SK-N-MC (cell line): Measurements from ENCODE around the gene ATXN1.

Experiments used
- DNase-seq: peaks from one replicate; pipeline ENCODE4 v3.0.0-alpha.2; 2011; ENCODE audit warnings: low read depth, low spot score
- H3K27ac ChIP-seq: fragments of 200-600 bp; sonication (generic); 2 replicates; pipeline ENCODE4 v1.5.1; 2016; ENCODE audit warnings: mixed run types
- H3K36me3 ChIP-seq: fragments of 200-600 bp; sonication (generic); 2 replicates; pipeline ENCODE4 v1.6.1; 2017; ENCODE audit warnings: antibody characterized with exemption, low read length, mixed read lengths; ENCODE audit not compliant: insufficient read depth
- H3K4me3 ChIP-seq: fragments of 200-600 bp; sonication (generic); 2 replicates; pipeline ENCODE4 v1.5.1; 2016
- H3K9ac ChIP-seq: fragments of 200-600 bp; sonication (generic); 2 replicates; pipeline ENCODE4 v1.8.0; 2017; ENCODE audit warnings: mixed run types, mixed read lengths; ENCODE audit not compliant: insufficient read length
- H3K9me3 ChIP-seq: fragments of 200-600 bp; sonication (generic); 2 replicates; pipeline ENCODE4 v1.6.1; 2017; ENCODE audit warnings: low read depth, mild to moderate bottlenecking, antibody characterized with exemption, low read length, moderate library complexity, mixed read lengths
- EZH2 ChIP-seq: fragments of 200-600 bp; sonication (generic); IDR thresholded peaks from one replicate; pipeline ENCODE4 v1.6.1; 2017; ENCODE audit warnings: antibody characterized with exemption
- FOXP2 ChIP-seq: optimal IDR thresholded peaks from 2 replicates; pipeline ENCODE3; 2011; ENCODE audit warnings: mild to moderate bottlenecking, moderate library complexity; ENCODE audit not compliant: insufficient read depth; ENCODE audit errors: extremely low read length, control extremely low read depth
- POLR2AphosphoS5 ChIP-seq: IDR thresholded peaks from 2 replicates; pipeline ENCODE4 v1.6.1; 2012; ENCODE audit warnings: mild to moderate bottlenecking, low read depth, low read length, borderline replicate concordance

Gene ATXN1

GRCh38 chr6:16508959-16509358 is 252.3 kb downstream of the ATXN1 start:
- DNase-seq, result no peak

DNA sequence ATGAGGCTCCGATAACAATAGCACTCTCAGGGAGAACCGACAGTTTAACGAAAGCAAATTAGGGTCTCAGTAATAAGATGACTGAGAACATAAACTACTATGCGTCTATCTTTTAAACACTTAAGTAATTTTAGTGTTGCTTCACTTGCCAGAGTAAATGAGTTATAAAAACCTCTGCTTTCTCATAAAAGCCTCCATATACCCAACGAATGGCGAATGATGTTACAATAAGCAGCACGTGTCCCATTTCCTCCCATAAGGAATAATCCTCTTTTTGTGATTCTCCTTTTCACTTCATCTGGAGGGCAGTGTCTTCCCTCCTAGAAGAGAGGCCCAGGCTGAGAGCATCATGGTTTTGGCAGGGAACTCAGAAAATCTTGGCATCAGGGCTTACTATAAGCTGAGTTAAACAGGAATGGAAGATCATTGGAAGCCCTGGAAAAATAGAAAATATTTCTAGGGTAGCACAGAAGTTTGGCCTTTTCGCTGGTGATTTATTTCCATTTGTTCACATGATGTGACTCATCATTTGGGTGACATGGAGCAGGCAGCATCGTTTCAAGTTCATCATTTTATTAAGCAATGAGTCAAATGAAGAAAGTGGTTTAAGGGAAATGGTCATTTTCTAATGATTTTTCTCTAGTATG is 255.4 kb downstream of the ATXN1 start:
- no peak overlapping the region for H3K4me3 ChIP-seq
- H3K9me3 ChIP-seq, result no peaks in the 10 kb centered on the region
- no peak for TF ChIP-seq POLR2AphosphoS5
- TF ChIP-seq EZH2, result no peak
- no peak for TF ChIP-seq FOXP2
- no peaks in the 10 kb centered on the region for H3K36me3 ChIP-seq
- H3K27ac ChIP-seq, result no peak overlapping the region
- H3K9ac ChIP-seq, result no peak overlapping the region
- DNase-seq, result no peak

More at GRCh38 chr6:16508959-16509358, 252.3 kb downstream of the ATXN1 start:
- H3K36me3 ChIP-seq, result no peaks in the 10 kb centered on the region
- no peak overlapping the region for H3K9ac ChIP-seq
- H3K4me3 ChIP-seq, result no peak overlapping the region
- H3K9me3 ChIP-seq, result no peaks in the 10 kb centered on the region
- TF ChIP-seq FOXP2, result no peak
- no peak for TF ChIP-seq EZH2
- no peak for TF ChIP-seq POLR2AphosphoS5
- H3K27ac ChIP-seq, result no peak overlapping the region

DNA sequence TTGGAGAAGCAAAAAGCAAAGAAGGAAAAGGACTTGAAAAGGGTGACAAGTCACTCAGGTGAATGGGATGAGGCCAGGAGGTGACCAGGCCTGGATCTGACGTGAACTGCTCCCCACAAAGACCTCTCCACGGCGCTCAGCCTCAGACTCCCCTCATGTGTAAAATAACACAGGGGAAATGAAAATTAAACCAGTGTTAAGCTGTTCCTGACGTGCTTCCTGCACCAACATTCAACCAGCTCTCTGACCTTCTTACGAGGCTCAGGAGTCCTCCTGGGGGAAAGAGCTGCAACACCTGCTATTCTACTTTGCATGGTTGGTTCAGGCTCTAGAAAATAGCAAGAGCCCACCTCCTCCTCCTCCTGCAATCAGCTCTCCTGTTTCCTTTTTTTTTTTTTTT is 256.7 kb downstream of the ATXN1 start:
- Histone ChIP-seq H3K27ac (no peak overlapping the region), H3K36me3 (no peaks in the 10 kb centered on the region), H3K9ac (no peak overlapping the region), H3K9me3 (no peaks in the 10 kb centered on the region), H3K4me3 (no peak overlapping the region)
- no peak for TF ChIP-seq EZH2
- no peak for TF ChIP-seq FOXP2
- no peak for TF ChIP-seq POLR2AphosphoS5
- DNase-seq, result no peak

- TF ChIP-seq POLR2AphosphoS5, result no peak
- no peak for TF ChIP-seq FOXP2
- TF ChIP-seq EZH2, result no peak
- DNase-seq, result no peak
- Histone ChIP-seq H3K4me3 (no peak overlapping the region), H3K27ac (no peak overlapping the region), H3K9me3 (no peaks in the 10 kb centered on the region), H3K36me3 (no peaks in the 10 kb centered on the region), H3K9ac (no peak overlapping the region)
These were observed 257.3 kb downstream of the ATXN1 start for GRCh38 chr6:16503970-16504415.

DNA sequence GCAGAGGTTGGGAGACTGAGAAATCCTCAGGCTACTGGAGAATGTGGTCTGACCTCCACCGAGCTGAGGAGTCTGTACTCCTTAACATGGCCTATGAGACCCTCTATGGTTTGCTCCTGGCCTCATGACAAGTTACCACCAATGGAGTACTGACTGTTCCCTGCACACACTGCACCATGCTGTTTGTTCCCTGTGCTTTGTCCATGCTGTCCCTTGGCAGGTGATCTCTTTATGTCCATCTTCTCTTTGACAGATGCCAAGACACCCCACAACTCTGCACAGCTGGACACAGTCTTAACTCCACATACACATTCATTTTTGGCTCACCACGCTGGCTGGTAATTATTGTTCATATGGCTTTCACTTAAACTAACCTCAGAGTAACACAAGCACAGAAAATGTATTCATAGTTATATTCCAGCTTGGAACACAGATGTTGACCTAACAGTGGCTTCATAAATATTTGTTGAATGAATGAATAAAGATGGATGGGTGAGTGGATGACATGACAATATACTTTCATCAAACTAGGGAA is 258.0 kb downstream of the ATXN1 start:
- no peak for DNase-seq
- TF ChIP-seq EZH2 (no peak), FOXP2 (no peak), POLR2AphosphoS5 (no peak)
- H3K36me3 ChIP-seq, result no peaks in the 10 kb centered on the region
- no peaks in the 10 kb centered on the region for H3K9me3 ChIP-seq
- H3K27ac ChIP-seq, result no peak overlapping the region
- no peak overlapping the region for H3K9ac ChIP-seq
- no peak overlapping the region for H3K4me3 ChIP-seq

DNA sequence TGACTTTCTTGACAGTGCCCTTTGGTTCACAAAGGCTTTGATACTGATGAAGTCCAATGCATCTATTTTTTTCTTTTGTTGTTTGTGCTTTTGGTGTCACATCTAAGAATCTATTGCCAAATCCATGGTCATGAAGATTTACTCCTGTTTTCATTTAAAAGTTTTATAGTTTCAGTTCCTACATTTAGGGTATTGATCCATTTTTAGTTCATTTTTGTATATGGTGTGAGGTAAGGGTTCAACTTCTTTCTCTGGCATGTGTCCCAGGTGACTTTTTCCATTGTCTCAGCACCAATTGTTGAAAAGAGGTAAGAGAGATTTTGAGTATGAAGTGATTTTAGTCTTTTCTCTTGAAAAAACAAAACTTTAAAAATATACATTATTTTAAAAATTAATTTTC is 262.3 kb downstream of the ATXN1 start:
- no peak for TF ChIP-seq POLR2AphosphoS5
- TF ChIP-seq FOXP2, result no peak
- no peak for TF ChIP-seq EZH2
- Histone ChIP-seq H3K36me3 (no peaks in the 10 kb centered on the region), H3K27ac (no peak overlapping the region), H3K4me3 (no peak overlapping the region), H3K9me3 (no peaks in the 10 kb centered on the region), H3K9ac (no peak overlapping the region)
- no peak for DNase-seq

DNA sequence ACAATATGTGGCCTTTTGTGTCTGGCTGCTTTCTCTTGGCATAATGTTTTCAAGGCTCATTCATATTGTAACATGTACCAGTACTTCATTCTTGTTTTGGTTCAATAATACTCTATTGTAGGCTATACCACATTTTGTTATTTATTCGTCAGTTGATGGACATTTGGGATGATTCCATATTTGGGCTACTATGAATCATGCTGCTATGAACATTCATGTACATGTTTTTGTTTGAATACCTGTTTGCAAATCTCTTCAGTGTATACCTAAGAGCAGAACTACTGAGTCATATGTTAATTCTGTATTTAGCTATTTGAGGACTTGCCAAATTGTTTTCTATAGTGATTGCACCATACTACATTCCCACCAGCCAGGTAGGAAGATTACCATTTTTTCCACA is 263.0 kb downstream of the ATXN1 start:
- Histone ChIP-seq H3K36me3 (no peaks in the 10 kb centered on the region), H3K9ac (no peak overlapping the region), H3K4me3 (no peak overlapping the region), H3K9me3 (no peaks in the 10 kb centered on the region), H3K27ac (no peak overlapping the region)
- DNase-seq, result no peak
- TF ChIP-seq POLR2AphosphoS5, result no peak
- no peak for TF ChIP-seq EZH2

DNA sequence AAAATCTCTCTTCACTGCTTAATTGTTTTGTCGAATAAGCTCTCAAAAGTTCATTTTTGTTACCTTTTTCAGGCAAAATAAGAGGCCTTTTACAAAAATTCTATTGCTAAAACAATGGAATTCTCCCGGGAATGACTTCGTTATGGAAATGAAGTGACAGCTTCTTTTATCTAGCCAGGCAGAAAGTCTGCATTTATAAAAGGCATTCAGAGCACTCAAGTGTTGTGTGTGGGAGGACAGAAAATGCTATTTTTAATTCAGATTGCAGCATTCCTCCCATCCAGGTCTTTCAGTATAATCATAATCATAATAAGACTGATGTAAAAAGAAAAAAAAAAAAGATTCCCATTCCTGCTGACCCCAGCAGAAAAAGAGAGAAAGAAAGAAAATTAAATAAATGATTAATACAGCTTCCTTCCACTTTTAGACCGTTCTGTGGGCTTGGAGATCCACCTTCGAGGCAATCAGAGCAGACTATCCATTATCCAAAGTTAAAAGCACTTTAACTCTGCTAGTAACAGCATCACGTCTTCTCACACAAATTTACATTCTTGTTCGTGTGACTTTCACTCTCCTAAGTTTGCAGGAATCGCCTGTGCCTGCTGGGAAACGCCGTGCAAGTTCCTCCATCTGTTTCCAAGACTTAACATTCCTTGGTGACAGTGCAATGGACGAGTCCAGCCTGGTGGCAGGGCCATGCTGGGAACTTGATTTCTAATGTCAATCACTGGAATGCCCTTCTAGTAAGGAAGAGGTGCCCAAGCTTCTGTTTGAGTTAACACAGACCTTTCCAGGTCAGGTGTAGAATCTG is 264.1 kb downstream of the ATXN1 start:
- Histone ChIP-seq H3K36me3 (no peaks in the 10 kb centered on the region), H3K27ac (no peak overlapping the region), H3K9ac (no peak overlapping the region), H3K9me3 (no peaks in the 10 kb centered on the region), H3K4me3 (no peak overlapping the region)
- no peak for DNase-seq
- TF ChIP-seq POLR2AphosphoS5, result no peak
- TF ChIP-seq FOXP2, result no peak
- no peak for TF ChIP-seq EZH2

DNA sequence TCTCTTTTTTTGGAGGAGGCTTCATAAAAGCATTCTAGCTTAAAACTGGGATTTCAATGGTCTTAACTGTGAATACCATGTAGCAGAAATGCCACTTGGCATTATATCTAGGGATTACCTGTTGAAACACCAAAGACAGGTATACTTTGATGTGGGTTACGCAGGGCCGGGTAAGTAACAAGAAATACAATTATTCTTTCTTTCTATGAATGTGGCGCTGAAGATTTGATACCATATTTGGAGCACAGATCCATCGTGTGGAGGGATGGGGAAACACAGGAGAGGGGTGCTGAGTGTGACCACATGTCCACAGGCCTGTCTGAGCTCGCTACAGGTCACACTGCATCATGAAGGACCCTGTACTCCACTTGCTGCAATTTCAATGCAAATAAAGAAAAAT is 265.1 kb downstream of the ATXN1 start:
- H3K9me3 ChIP-seq, result no peaks in the 10 kb centered on the region
- DNase-seq, result no peak
- no peak overlapping the region for H3K9ac ChIP-seq
- H3K27ac ChIP-seq, result no peak overlapping the region
- H3K4me3 ChIP-seq, result no peak overlapping the region
- H3K36me3 ChIP-seq, result no peaks in the 10 kb centered on the region
- TF ChIP-seq EZH2, result no peak
- no peak for TF ChIP-seq FOXP2
- no peak for TF ChIP-seq POLR2AphosphoS5
